Neuronal stem cell (in vitro differentiated cells): ENCODE results near the gene RPGR.

Experiments
- DNase-seq: peaks from one replicate; pipeline ENCODE4 v3.0.0-alpha.2; 2013; ENCODE audit warnings: low spot score
- H2AFZ ChIP-seq: one replicate; pipeline ENCODE4 v1.6.1; 2013; ENCODE audit warnings: mild to moderate bottlenecking, low read length, inconsistent platforms
- H2AK5ac ChIP-seq: 2 replicates; pipeline ENCODE4 v1.6.1; 2013; ENCODE audit warnings: low read depth, mild to moderate bottlenecking, inconsistent platforms, low read length, moderate library complexity, mixed read lengths
- H2BK120ac ChIP-seq: 2 replicates; pipeline ENCODE4 v1.6.1; 2013; ENCODE audit warnings: low read depth, mild to moderate bottlenecking, inconsistent platforms, low read length, moderate library complexity, mixed read lengths
- H2BK12ac ChIP-seq: one replicate; pipeline ENCODE4 v1.6.1; 2013; ENCODE audit warnings: low read length, inconsistent platforms
- H2BK15ac ChIP-seq: 2 replicates; pipeline ENCODE4 v1.6.1; 2013; ENCODE audit warnings: mild to moderate bottlenecking, low read length, inconsistent platforms, mixed read lengths
- H2BK5ac ChIP-seq: one replicate; pipeline ENCODE4 v1.6.1; 2013; ENCODE audit warnings: inconsistent platforms, mild to moderate bottlenecking, low read length, moderate library complexity
- H3K14ac ChIP-seq: one replicate; pipeline ENCODE4 v1.6.1; 2013; ENCODE audit warnings: low read length, inconsistent platforms
- H3K18ac ChIP-seq: 2 replicates; pipeline ENCODE4 v1.6.1; 2013; ENCODE audit warnings: low read length, inconsistent platforms
- H3K23ac ChIP-seq: 2 replicates; pipeline ENCODE4 v1.6.1; 2013; ENCODE audit warnings: low read depth, mild to moderate bottlenecking, mixed read lengths, low read length, inconsistent platforms; ENCODE audit not compliant: poor library complexity
- H3K27ac ChIP-seq: replicated peaks from 3 replicates; pipeline ENCODE4 v1.5.1; 2013; ENCODE audit warnings: low read length, inconsistent platforms
- H3K27me3 ChIP-seq, 3 experiments: 2 replicates each; pipeline ENCODE4 v1.6.1; 2013; ENCODE audit warnings: low read length in 3 of 3, mild to moderate bottlenecking in 2 of 3, inconsistent platforms in 1 of 3, low read depth in 1 of 3, mixed read lengths in 1 of 3, moderate library complexity in 1 of 3; ENCODE audit not compliant: control insufficient read depth in 3 of 3, insufficient read depth in 3 of 3
- H3K36me3 ChIP-seq, 2 donors: replicated peaks in 1 of 2; 2 replicates each; pipeline ENCODE4 v1.6.1; 2013; ENCODE audit warnings: low read length in 2 of 2; ENCODE audit not compliant: control insufficient read depth in 2 of 2, insufficient read depth in 2 of 2
- H3K4ac ChIP-seq: 2 replicates; pipeline ENCODE4 v1.6.1; 2013; ENCODE audit warnings: inconsistent platforms, mild to moderate bottlenecking, low read length, moderate library complexity
- H3K4me1 ChIP-seq, 2 donors: 1 replicate in 1 of 2; 2 replicates in 1 of 2; pipeline ENCODE4 v1.6.1; 2013; ENCODE audit warnings: low read length in 2 of 2, low read depth in 1 of 2; ENCODE audit not compliant: control insufficient read depth in 2 of 2, insufficient read depth in 1 of 2
- H3K4me2 ChIP-seq: one replicate; pipeline ENCODE4 v1.6.1; 2013; ENCODE audit warnings: mild to moderate bottlenecking, low read length, inconsistent platforms; ENCODE audit not compliant: insufficient read depth, poor library complexity, severe bottlenecking
- H3K4me3 ChIP-seq, 2 donors: 2 replicates each; pipeline ENCODE4 v1.5.1; 2013; ENCODE audit warnings: low read length in 2 of 2, mild to moderate bottlenecking in 2 of 2, inconsistent platforms in 1 of 2, moderate library complexity in 1 of 2
- H3K79me1 ChIP-seq: one replicate; pipeline ENCODE4 v1.6.1; 2013; ENCODE audit warnings: low read depth, mild to moderate bottlenecking, inconsistent platforms, low read length, moderate library complexity
- H3K9ac ChIP-seq: one replicate; pipeline ENCODE4 v1.6.1; 2013; ENCODE audit warnings: mild to moderate bottlenecking, low read depth, low read length, inconsistent platforms; ENCODE audit not compliant: poor library complexity
- H3K9me3 ChIP-seq, 2 donors: replicated peaks in 1 of 2; 2 replicates each; pipeline versions ENCODE3 to v1.6.1; 2013; ENCODE audit warnings: low read length in 2 of 2, mild to moderate bottlenecking in 2 of 2, inconsistent platforms in 1 of 2, low read depth in 1 of 2, mixed read lengths in 1 of 2, moderate library complexity in 1 of 2; ENCODE audit not compliant: control insufficient read depth in 2 of 2, insufficient read depth in 1 of 2
- H4K8ac ChIP-seq: one replicate; pipeline ENCODE4 v1.6.1; 2013; ENCODE audit warnings: low read depth, mild to moderate bottlenecking, inconsistent platforms, low read length, moderate library complexity
- H4K91ac ChIP-seq: one replicate; pipeline ENCODE4 v1.6.1; 2013; ENCODE audit warnings: low read length, low read depth, mild to moderate bottlenecking, inconsistent platforms; ENCODE audit not compliant: poor library complexity
- WGBS, 2 donors: extraction: QIAGEN DNeasy Blood & Tissue Kit; methylation state at CpG; one replicate each; pipeline ENCODE4 v1.1.7; 2013; ENCODE audit warnings: missing lambda C conversion rate in 2 of 2, mixed read lengths in 1 of 2; ENCODE audit not compliant: insufficient read length in 2 of 2, insufficient replicate concordance in 1 of 2; ENCODE audit errors: extremely low coverage in 2 of 2; 5-methylcytosine and 5-hydroxymethylcytosine counted together

Gene RPGR

DNA sequence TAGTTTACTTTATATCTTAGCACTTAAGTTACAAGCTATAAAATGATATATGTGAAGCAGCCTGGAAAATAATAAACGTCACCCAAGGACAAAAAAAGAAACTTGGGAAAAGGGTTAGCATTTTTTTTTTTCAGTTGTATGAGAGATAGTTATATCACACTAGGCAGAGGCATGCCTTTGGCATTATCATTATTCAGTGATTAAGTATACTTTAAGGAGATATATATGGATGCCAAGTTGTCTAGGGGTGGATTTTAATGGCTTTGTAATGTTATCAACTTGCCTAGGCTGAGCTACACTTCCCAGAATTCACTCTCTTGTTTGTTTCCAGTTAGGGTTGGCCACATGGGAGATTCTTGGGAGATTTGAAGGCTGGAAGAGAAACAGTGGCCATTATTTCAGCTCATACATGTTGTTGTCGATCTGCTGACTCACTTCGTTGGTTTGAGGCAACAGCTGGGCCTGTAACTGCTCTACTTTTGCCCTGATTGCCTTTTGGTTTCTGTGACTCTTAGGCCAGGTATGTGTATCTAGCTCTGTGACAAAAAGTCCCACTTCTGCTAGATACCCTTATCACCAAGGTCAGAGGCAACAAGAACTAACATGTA lies 95.1 kb downstream of the RPGR start:
- WGBS, 2 donors, result no CpG with 5 or more reads among the region's 3 CpGs

DNA sequence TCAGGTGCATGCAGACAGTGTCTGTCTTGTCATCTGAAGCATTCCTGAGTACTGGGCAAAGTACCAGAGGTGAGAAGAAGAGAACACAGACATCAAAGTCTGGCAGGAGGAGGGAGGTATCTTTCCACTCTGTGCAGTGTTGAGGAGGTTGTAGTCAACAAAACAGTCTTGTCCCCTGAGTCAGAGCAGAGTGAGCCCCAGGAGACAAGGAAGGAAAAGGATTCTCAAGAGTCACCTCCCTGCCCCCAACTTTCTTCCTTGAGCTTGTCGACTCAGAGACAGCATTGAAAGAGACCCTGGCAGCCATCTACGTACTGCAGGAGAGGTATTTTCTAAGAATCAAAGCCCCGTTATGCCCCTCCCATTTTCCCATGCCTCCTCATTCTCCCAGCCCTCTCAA lies 102.2 kb downstream of the RPGR start:
- Histone ChIP-seq H4K8ac (no peak overlapping the region), H3K4me3 (no peak overlapping the region), H3K36me3 (no peaks in the 10 kb centered on the region), H3K9ac (no peak overlapping the region), H3K4me2 (no peak overlapping the region), H3K4me1 (peaks cover 0 to 2% of the 10 kb centered on the region in 2 donors), H3K4ac (no peak overlapping the region), H2BK5ac (no peak overlapping the region), H3K79me1 (no peaks in the 10 kb centered on the region), H3K23ac (no peak overlapping the region), H3K27ac (no peak overlapping the region), H2BK15ac (no peak overlapping the region), H4K91ac (no peak overlapping the region), H2BK12ac (no peak overlapping the region), H2AK5ac (no peak overlapping the region), H3K9me3 (no peaks in the 10 kb centered on the region), H3K14ac (no peak overlapping the region), H3K27me3 (peaks cover 0 to 30% (median 3%) of the 10 kb centered on the region in 3 experiments), H2AFZ (no peak overlapping the region), H2BK120ac (no peak overlapping the region), H3K18ac (no peak overlapping the region)
- WGBS, 2 donors, result no CpG with 5 or more reads among the region's 3 CpGs
- no peak for DNase-seq

More for the DNA sequence above, 95.1 kb downstream of the RPGR start:
- no peak overlapping the region for H3K4me2 ChIP-seq
- H3K79me1 ChIP-seq, result no peaks in the 10 kb centered on the region
- no peak overlapping the region for H2BK120ac ChIP-seq
- no peak overlapping the region for H3K23ac ChIP-seq
- no peak overlapping the region for H3K27ac ChIP-seq
- no peak overlapping the region for H3K18ac ChIP-seq
- no peak overlapping the region for H2BK5ac ChIP-seq
- no peaks in the 10 kb centered on the region for H3K36me3 ChIP-seq
- H2AK5ac ChIP-seq, result no peak overlapping the region
- H2AFZ ChIP-seq, result no peak overlapping the region
- H3K4me3 ChIP-seq, result no peak overlapping the region
- no peak overlapping the region for H3K4ac ChIP-seq
- H2BK15ac ChIP-seq, result no peak overlapping the region
- no peak overlapping the region for H2BK12ac ChIP-seq
- H4K91ac ChIP-seq, result no peak overlapping the region
- DNase-seq, result no peak
- peaks cover 0 to 5% (median 0%) of the 10 kb centered on the region in 3 experiments for H3K27me3 ChIP-seq
- no peak overlapping the region for H3K9ac ChIP-seq
- H3K9me3 ChIP-seq, result no peaks in the 10 kb centered on the region
- H3K4me1 ChIP-seq, result peaks cover 0 to 2% of the 10 kb centered on the region in 2 donors
- no peak overlapping the region for H4K8ac ChIP-seq
- H3K14ac ChIP-seq, result no peak overlapping the region

DNA sequence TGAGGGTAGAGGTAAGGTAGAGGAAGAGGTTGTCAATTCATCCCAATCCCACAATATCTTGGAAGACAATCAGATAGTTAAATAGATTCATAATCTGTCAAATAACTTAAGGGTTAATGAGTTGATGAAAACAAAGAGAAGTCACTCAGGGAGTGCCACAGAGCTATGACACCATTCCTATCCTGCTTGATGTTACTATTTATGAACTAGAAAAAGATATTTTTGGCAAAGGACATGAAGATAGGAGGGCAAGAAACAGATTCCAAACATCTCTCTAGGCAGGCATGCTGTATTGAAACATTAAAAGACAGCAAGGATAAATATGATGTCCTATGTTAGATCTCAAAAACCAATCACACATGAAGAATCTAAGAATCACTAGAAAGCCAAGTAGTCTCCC lies 103.1 kb downstream of the RPGR start:
- no peak overlapping the region for H3K9ac ChIP-seq
- H3K18ac ChIP-seq, result no peak overlapping the region
- no peak overlapping the region for H3K4me2 ChIP-seq
- H2BK5ac ChIP-seq, result no peak overlapping the region
- no peak overlapping the region for H2AFZ ChIP-seq
- H3K27me3 ChIP-seq, result peaks cover 0 to 39% (median 6%) of the 10 kb centered on the region in 3 experiments
- H3K27ac ChIP-seq, result no peak overlapping the region
- H3K4ac ChIP-seq, result no peak overlapping the region
- no peak overlapping the region for H2BK15ac ChIP-seq
- no peak overlapping the region for H4K91ac ChIP-seq
- no peaks in the 10 kb centered on the region for H3K36me3 ChIP-seq
- no peaks in the 10 kb centered on the region for H3K79me1 ChIP-seq
- no peak overlapping the region for H2AK5ac ChIP-seq
- H4K8ac ChIP-seq, result no peak overlapping the region
- no peak overlapping the region for H3K14ac ChIP-seq
- H3K4me1 ChIP-seq, result peaks cover 0 to 2% of the 10 kb centered on the region in 2 donors
- H3K9me3 ChIP-seq, result no peaks in the 10 kb centered on the region
- no peak overlapping the region for H2BK12ac ChIP-seq
- no peak overlapping the region for H3K4me3 ChIP-seq
- DNase-seq, result no peak
- no peak overlapping the region for H3K23ac ChIP-seq
- no peak overlapping the region for H2BK120ac ChIP-seq

DNA sequence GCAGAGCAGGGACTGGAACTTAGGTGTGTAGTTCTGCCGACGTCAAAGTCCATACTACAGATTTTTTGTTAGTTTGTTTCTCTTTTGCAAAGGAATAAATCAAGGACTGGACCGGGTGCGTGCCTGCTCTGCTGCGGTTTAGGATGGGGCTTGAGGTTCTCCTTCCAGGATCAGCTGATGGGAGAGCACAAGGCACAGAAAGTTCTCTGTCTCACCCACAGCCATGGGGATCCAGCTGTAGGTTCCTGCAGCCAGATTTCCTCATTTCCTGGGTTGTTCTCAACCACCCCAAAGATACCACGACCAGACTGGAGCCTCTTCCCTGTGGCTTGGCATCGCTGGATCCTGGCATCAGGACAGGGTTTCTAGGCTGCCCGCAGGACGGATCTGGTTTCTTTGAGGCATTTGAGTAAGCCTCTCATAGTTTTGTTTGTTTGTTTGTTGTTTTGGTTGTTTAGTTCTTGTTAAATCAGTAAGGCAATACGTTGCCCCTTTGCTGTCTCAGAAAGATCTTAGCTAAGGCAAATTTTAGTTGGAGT lies 105.8 kb downstream of the RPGR start:
- H3K9me3 ChIP-seq, result no peaks in the 10 kb centered on the region
- peaks cover 0 to 61% (median 6%) of the 10 kb centered on the region in 3 experiments for H3K27me3 ChIP-seq
- no peak overlapping the region for H2BK15ac ChIP-seq
- H3K79me1 ChIP-seq, result no peaks in the 10 kb centered on the region
- no peak overlapping the region for H4K8ac ChIP-seq
- H4K91ac ChIP-seq, result no peak overlapping the region
- no peaks in the 10 kb centered on the region for H3K36me3 ChIP-seq
- H2BK120ac ChIP-seq, result no peak overlapping the region
- no peak overlapping the region for H3K18ac ChIP-seq
- no peak overlapping the region for H2AFZ ChIP-seq
- H3K4me1 ChIP-seq, result peaks cover 0 to 2% of the 10 kb centered on the region in 2 donors
- H3K23ac ChIP-seq, result no peak overlapping the region
- no peak for DNase-seq
- H2BK5ac ChIP-seq, result no peak overlapping the region
- H2AK5ac ChIP-seq, result no peak overlapping the region
- H3K27ac ChIP-seq, result no peak overlapping the region
- H3K4me3 ChIP-seq, result no peak overlapping the region
- H3K4me2 ChIP-seq, result no peak overlapping the region
- H3K9ac ChIP-seq, result no peak overlapping the region
- H2BK12ac ChIP-seq, result no peak overlapping the region
- no CpG with 5 or more reads among the region's 10 CpGs for WGBS, 2 donors
- H3K14ac ChIP-seq, result no peak overlapping the region
- no peak overlapping the region for H3K4ac ChIP-seq
